GM12801 (cell line): ENCODE measurements around the gene ARFIP2.

Source experiments
- CTCF ChIP-seq: IDR thresholded peaks from one replicate; pipeline ENCODE4 v1.5.1; 2011; ENCODE audit warnings: control low read depth; ENCODE audit not compliant: insufficient read length; ENCODE audit errors: extremely low read depth

ARFIP2 gene

GRCh38 chr11:6469599-6469998, 11.5 kb downstream of the ARFIP2 start:
- TF ChIP-seq CTCF, result no peak

- no peak for TF ChIP-seq CTCF
These were observed 12.2 kb downstream of the ARFIP2 start for GRCh38 chr11:6468712-6469495.

- no peak for TF ChIP-seq CTCF
These were observed 22.1 kb downstream of the ARFIP2 start for GRCh38 chr11:6459099-6459450.

- no peak for TF ChIP-seq CTCF
These were observed 22.6 kb downstream of the ARFIP2 start for GRCh38 chr11:6458352-6459098.

GRCh38 chr11:6457581-6458320, 23.4 kb downstream of the ARFIP2 start:
- TF ChIP-seq CTCF, result no peak

GRCh38 chr11:6456361-6457073, 24.6 kb downstream of the ARFIP2 start:
- TF ChIP-seq CTCF, result no peak

GRCh38 chr11:6455070-6455469, 26.1 kb downstream of the ARFIP2 start:
- TF ChIP-seq CTCF, result no peak
